Measurements from ENCODE around the gene EPHA3. TPM values are rescaled to one million over a fixed set of nuclear protein-coding genes. Genes with fewer than 3 reads are reported as not detected.
A peak's percentile ranks its signal among the peaks of the same experiment; 100 is the strongest.

EPHA3 gene
- total and polyA plus RNA-seq, 11 donors, result 1.0 to 9.4 (median 3.5) TPM

- no peak overlapping the region for H3K4me3 ChIP-seq
- no peaks in the 10 kb centered on the region for H3K36me3 ChIP-seq
- no peaks in the 10 kb centered on the region for H3K27me3 ChIP-seq
- ATAC-seq, result peak in 1 of 4 donors; percentile 63
- TF ChIP-seq CTCF (IDR thresholded peaks at IDR 0.05), result no peak
- DNase-seq, result no peak
- intact Hi-C loops (cut with DNase I), result loop anchor here in 2 of 10 donors (2.0 to 10.0 kb wide), 2 partner anchors 56 to 112 kb away; no protein-coding TSS in a partner anchor
- H3K4me1 ChIP-seq, result peaks cover 0 to 11% (median 0%) of the 10 kb centered on the region in 12 donors
- WGBS, 4 donors, result 51 to 71% (median 61%) methylated on average over 5 of the region's 5 CpGs
- H3K9me3 ChIP-seq, result no peaks in the 10 kb centered on the region
- no peak overlapping the region for H3K27ac ChIP-seq
Observed at GRCh38 chr3:89227218-89227617, 119.8 kb downstream of the EPHA3 start.

- Histone ChIP-seq H3K36me3 (no peaks in the 10 kb centered on the region), H3K27me3 (no peaks in the 10 kb centered on the region), H3K4me3 (no peak overlapping the region), H3K27ac (no peak overlapping the region), H3K9me3 (no peaks in the 10 kb centered on the region), H3K4me1 (peaks cover 0 to 11% (median 0%) of the 10 kb centered on the region in 12 donors)
- intact Hi-C loops (cut with DNase I), result loop anchor here in 2 of 10 donors (2.0 to 10.0 kb wide), 2 partner anchors 57 to 113 kb away; no protein-coding TSS in a partner anchor
- TF ChIP-seq POLR2A (IDR thresholded peaks at IDR 0.05), result no peak
- no peak for TF ChIP-seq CTCF (IDR thresholded peaks at IDR 0.05)
- WGBS, 4 donors, result 18 to 30% (median 28%) methylated on average over 2 of the region's 2 CpGs
- ATAC-seq, result peak in 1 of 4 donors; percentile 69
- DNase-seq, result no peak
Observed at GRCh38 chr3:89227634-89228033, 120.2 kb downstream of the EPHA3 start.

- ATAC-seq, result no peak
- H3K9me3 ChIP-seq, result no peaks in the 10 kb centered on the region
- H3K4me3 ChIP-seq, result no peak overlapping the region
- DNase-seq, result no peak
- H3K27ac ChIP-seq, result no peak overlapping the region
- H3K4me1 ChIP-seq, result peaks cover 0 to 7% (median 0%) of the 10 kb centered on the region in 12 donors
- 96 to 99% (median 98%) methylated on average over 2 of the region's 2 CpGs for WGBS, 4 donors
- H3K27me3 ChIP-seq, result no peaks in the 10 kb centered on the region
- intact Hi-C loops (cut with DNase I), result no loop called here
- no peak for TF ChIP-seq POLR2A (IDR thresholded peaks at IDR 0.05)
- TF ChIP-seq CTCF (IDR thresholded peaks at IDR 0.05), result no peak
- no peaks in the 10 kb centered on the region for H3K36me3 ChIP-seq
Observed at GRCh38 chr3:89232155-89232554, 124.7 kb downstream of the EPHA3 start.

- no peaks in the 10 kb centered on the region for H3K36me3 ChIP-seq
- no peaks in the 10 kb centered on the region for H3K9me3 ChIP-seq
- intact Hi-C loops (cut with DNase I), result no loop called here
- no peaks in the 10 kb centered on the region for H3K27me3 ChIP-seq
- ATAC-seq (no peak), DNase-seq (no peak)
- H3K4me1 ChIP-seq, result no peaks in the 10 kb centered on the region
- no peak overlapping the region for H3K4me3 ChIP-seq
- no peak for TF ChIP-seq POLR2A (IDR thresholded peaks at IDR 0.05)
- TF ChIP-seq CTCF (IDR thresholded peaks at IDR 0.05), result no peak
- no peak overlapping the region for H3K27ac ChIP-seq
Observed at GRCh38 chr3:89234620-89235019, 127.2 kb downstream of the EPHA3 start.
